H1 (cell line): ENCODE results near the gene C2orf74. TPM values are rescaled to one million over a fixed set of nuclear protein-coding genes. Genes with fewer than 3 reads are reported as not detected.

Experiments used
- CHD1 ChIP-seq: IDR thresholded peaks from 2 replicates; pipeline ENCODE4 v1.6.1; 2012; ENCODE audit warnings: low read depth, low read length, improper control_type of control experiment
- SP1 ChIP-seq: IDR thresholded peaks from 2 replicates; pipeline ENCODE4 v1.6.1; 2011; ENCODE audit warnings: low read depth, low read length
- polyA plus RNA-seq, 7 experiments: library from polyadenylated mRNA; depleted of rRNA in 3 of 7; stranded (reverse) in 5 of 7; unstranded in 2 of 7; fragments of >200 nt in 5 of 7; fragments of 200-250 nt in 2 of 7; gene quantifications; 1 replicate in 5 of 7; 2 replicates in 1 of 7; 4 replicates in 1 of 7; pipeline versions ENCODE4 v1.2.1 to v1.2.3, GENCODE V29; 2011 to 2013; ENCODE audit warnings: missing spikeins in 2 of 7, mixed read lengths in 2 of 7
- total RNA-seq: library from RNA; stranded (reverse); fragmentation: NEBNext Ultra II Directional; extraction: Animal tissue kit (Norgen Biotek cat#: 25700); gene quantifications from 2 replicates; pipeline ENCODE4 v1.2.1, GENCODE V29; 2021
- TF ChIP-seq, protein P1 (sequence below): fragments of 300-600 bp; sonication (generic); IDR thresholded peaks from 2 replicates; pipeline ENCODE4 v1.7.1; 2012; ENCODE audit warnings: low read length, moderate library complexity, mild to moderate bottlenecking, inconsistent platforms; ENCODE audit not compliant: insufficient replicate concordance

Gene C2orf74
- total and polyA plus RNA-seq, 2 of the 8 experiments (the other 6 are each of a cell fraction or from before 2014, with no cell fraction given) = 2.6 to 9.3 TPM

- TF ChIP-seq, protein P1, sequence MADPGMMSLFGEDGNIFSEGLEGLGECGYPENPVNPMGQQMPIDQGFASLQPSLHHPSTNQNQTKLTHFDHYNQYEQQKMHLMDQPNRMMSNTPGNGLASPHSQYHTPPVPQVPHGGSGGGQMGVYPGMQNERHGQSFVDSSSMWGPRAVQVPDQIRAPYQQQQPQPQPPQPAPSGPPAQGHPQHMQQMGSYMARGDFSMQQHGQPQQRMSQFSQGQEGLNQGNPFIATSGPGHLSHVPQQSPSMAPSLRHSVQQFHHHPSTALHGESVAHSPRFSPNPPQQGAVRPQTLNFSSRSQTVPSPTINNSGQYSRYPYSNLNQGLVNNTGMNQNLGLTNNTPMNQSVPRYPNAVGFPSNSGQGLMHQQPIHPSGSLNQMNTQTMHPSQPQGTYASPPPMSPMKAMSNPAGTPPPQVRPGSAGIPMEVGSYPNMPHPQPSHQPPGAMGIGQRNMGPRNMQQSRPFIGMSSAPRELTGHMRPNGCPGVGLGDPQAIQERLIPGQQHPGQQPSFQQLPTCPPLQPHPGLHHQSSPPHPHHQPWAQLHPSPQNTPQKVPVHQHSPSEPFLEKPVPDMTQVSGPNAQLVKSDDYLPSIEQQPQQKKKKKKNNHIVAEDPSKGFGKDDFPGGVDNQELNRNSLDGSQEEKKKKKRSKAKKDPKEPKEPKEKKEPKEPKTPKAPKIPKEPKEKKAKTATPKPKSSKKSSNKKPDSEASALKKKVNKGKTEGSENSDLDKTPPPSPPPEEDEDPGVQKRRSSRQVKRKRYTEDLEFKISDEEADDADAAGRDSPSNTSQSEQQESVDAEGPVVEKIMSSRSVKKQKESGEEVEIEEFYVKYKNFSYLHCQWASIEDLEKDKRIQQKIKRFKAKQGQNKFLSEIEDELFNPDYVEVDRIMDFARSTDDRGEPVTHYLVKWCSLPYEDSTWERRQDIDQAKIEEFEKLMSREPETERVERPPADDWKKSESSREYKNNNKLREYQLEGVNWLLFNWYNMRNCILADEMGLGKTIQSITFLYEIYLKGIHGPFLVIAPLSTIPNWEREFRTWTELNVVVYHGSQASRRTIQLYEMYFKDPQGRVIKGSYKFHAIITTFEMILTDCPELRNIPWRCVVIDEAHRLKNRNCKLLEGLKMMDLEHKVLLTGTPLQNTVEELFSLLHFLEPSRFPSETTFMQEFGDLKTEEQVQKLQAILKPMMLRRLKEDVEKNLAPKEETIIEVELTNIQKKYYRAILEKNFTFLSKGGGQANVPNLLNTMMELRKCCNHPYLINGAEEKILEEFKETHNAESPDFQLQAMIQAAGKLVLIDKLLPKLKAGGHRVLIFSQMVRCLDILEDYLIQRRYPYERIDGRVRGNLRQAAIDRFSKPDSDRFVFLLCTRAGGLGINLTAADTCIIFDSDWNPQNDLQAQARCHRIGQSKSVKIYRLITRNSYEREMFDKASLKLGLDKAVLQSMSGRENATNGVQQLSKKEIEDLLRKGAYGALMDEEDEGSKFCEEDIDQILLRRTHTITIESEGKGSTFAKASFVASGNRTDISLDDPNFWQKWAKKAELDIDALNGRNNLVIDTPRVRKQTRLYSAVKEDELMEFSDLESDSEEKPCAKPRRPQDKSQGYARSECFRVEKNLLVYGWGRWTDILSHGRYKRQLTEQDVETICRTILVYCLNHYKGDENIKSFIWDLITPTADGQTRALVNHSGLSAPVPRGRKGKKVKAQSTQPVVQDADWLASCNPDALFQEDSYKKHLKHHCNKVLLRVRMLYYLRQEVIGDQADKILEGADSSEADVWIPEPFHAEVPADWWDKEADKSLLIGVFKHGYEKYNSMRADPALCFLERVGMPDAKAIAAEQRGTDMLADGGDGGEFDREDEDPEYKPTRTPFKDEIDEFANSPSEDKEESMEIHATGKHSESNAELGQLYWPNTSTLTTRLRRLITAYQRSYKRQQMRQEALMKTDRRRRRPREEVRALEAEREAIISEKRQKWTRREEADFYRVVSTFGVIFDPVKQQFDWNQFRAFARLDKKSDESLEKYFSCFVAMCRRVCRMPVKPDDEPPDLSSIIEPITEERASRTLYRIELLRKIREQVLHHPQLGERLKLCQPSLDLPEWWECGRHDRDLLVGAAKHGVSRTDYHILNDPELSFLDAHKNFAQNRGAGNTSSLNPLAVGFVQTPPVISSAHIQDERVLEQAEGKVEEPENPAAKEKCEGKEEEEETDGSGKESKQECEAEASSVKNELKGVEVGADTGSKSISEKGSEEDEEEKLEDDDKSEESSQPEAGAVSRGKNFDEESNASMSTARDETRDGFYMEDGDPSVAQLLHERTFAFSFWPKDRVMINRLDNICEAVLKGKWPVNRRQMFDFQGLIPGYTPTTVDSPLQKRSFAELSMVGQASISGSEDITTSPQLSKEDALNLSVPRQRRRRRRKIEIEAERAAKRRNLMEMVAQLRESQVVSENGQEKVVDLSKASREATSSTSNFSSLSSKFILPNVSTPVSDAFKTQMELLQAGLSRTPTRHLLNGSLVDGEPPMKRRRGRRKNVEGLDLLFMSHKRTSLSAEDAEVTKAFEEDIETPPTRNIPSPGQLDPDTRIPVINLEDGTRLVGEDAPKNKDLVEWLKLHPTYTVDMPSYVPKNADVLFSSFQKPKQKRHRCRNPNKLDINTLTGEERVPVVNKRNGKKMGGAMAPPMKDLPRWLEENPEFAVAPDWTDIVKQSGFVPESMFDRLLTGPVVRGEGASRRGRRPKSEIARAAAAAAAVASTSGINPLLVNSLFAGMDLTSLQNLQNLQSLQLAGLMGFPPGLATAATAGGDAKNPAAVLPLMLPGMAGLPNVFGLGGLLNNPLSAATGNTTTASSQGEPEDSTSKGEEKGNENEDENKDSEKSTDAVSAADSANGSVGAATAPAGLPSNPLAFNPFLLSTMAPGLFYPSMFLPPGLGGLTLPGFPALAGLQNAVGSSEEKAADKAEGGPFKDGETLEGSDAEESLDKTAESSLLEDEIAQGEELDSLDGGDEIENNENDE = no peak
- TF ChIP-seq CHD1 (no peak), SP1 (no peak)
Observed at GRCh38 chr2:61158356-61158955, 3.5 kb upstream of the C2orf74 start (continued).
